ENCODE data around the gene PSMC3IP.

The PSMC3IP gene

GRCh38 chr17:42529061-42529460, 48.5 kb downstream of the PSMC3IP start:
- TF ChIP-seq CEBPB (IDR thresholded peaks at IDR 0.05) (no peak), CREB1 (IDR thresholded peaks at IDR 0.05; ENCODE audit: low read depth) (no peak), TEAD4 (IDR thresholded peaks at IDR 0.05) (no peak), TAF1 (IDR thresholded peaks at IDR 0.05; ENCODE audit: low read depth) (no peak), YY1 (IDR thresholded peaks at IDR 0.05; ENCODE audit: low read depth) (no peak)

- TF ChIP-seq CEBPB (IDR thresholded peaks at IDR 0.05), result no peak
- no peak for TF ChIP-seq RAD21 (IDR thresholded peaks at IDR 0.05; ENCODE audit: low read depth)
- no peak for TF ChIP-seq EGR1 (IDR thresholded peaks at IDR 0.05)
- no peak for TF ChIP-seq ZBTB7A (IDR thresholded peaks at IDR 0.05; ENCODE audit: low read depth)
- no peak for TF ChIP-seq REST (IDR thresholded peaks at IDR 0.05; ENCODE audit: low read depth)
- no peak for TF ChIP-seq CREB1 (IDR thresholded peaks at IDR 0.05; ENCODE audit: low read depth)
- TF ChIP-seq TAF1 (IDR thresholded peaks at IDR 0.05; ENCODE audit: low read depth), result no peak
- no peak for TF ChIP-seq MAX (IDR thresholded peaks at IDR 0.05)
- no peak for TF ChIP-seq TCF12 (IDR thresholded peaks at IDR 0.05; ENCODE audit: low read depth)
- no peak for TF ChIP-seq NFIC (IDR thresholded peaks at IDR 0.05)
- no peak for TF ChIP-seq YY1 (IDR thresholded peaks at IDR 0.05; ENCODE audit: low read depth)
Observed at GRCh38 chr17:42527932-42528331, 49.6 kb downstream of the PSMC3IP start.

- TF ChIP-seq TEAD4 (IDR thresholded peaks at IDR 0.05) (no peak), TAF1 (IDR thresholded peaks at IDR 0.05; ENCODE audit: low read depth) (no peak), NFIC (IDR thresholded peaks at IDR 0.05) (no peak), REST (IDR thresholded peaks at IDR 0.05; ENCODE audit: low read depth) (no peak), CEBPB (IDR thresholded peaks at IDR 0.05) (no peak)
Observed at GRCh38 chr17:42526031-42526444, 51.5 kb downstream of the PSMC3IP start.

- TF ChIP-seq MAX (IDR thresholded peaks at IDR 0.05) (no peak), EP300 (IDR thresholded peaks at IDR 0.05; ENCODE audit: borderline replicate concordance) (no peak), TCF12 (IDR thresholded peaks at IDR 0.05; ENCODE audit: low read depth) (no peak), TEAD4 (IDR thresholded peaks at IDR 0.05) (no peak), EGR1 (IDR thresholded peaks at IDR 0.05) (no peak)
Observed at GRCh38 chr17:42525221-42525620, 52.3 kb downstream of the PSMC3IP start.

- TF ChIP-seq TAF1 (IDR thresholded peaks at IDR 0.05; ENCODE audit: low read depth) (no peak), EP300 (IDR thresholded peaks at IDR 0.05; ENCODE audit: borderline replicate concordance) (no peak), FOXM1 (IDR thresholded peaks at IDR 0.05; ENCODE audit: borderline replicate concordance, low read depth) (no peak), TEAD4 (IDR thresholded peaks at IDR 0.05) (no peak), REST (IDR thresholded peaks at IDR 0.05; ENCODE audit: low read depth) (no peak), YY1 (IDR thresholded peaks at IDR 0.05; ENCODE audit: low read depth) (no peak), NFIC (IDR thresholded peaks at IDR 0.05) (no peak), RAD21 (IDR thresholded peaks at IDR 0.05; ENCODE audit: low read depth) (no peak), TCF12 (IDR thresholded peaks at IDR 0.05; ENCODE audit: low read depth) (no peak), USF1 (IDR thresholded peaks at IDR 0.05) (no peak), MAX (IDR thresholded peaks at IDR 0.05) (no peak)
Observed at GRCh38 chr17:42522798-42523278, 54.7 kb downstream of the PSMC3IP start.

Measured in Ishikawa (cell line).